Loucy (cell line): ENCODE measurements around the gene TNFRSF9.
A peak's percentile ranks its signal among the peaks of the same experiment; 100 is the strongest.

Experiments used
- H2AFZ ChIP-seq: fragments of 200-600 bp; sonication (generic); 2 replicates; pipeline ENCODE4 v1.6.0; 2016; ENCODE audit warnings: antibody characterized with exemption, mild to moderate bottlenecking, low read length, moderate library complexity
- H3F3A ChIP-seq: fragments of 200-600 bp; 2 replicates; pipeline ENCODE4 v1.6.0; 2016; ENCODE audit warnings: antibody characterized with exemption, low read depth, mild to moderate bottlenecking
- H3K27me3 ChIP-seq: fragments of 200-600 bp; sonication (generic); 2 replicates; pipeline ENCODE4 v1.6.1; 2014; ENCODE audit warnings: low read length, mild to moderate bottlenecking; ENCODE audit not compliant: insufficient read depth, poor library complexity, severe bottlenecking
- H3K36me3 ChIP-seq: fragments of 200-600 bp; sonication (generic); 2 replicates; pipeline ENCODE4 v1.6.1; 2016; ENCODE audit warnings: low read length; ENCODE audit not compliant: insufficient read depth
- H3K4me1 ChIP-seq: fragments of 200-600 bp; sonication (generic); 2 replicates; pipeline ENCODE4 v1.5.1; 2014; ENCODE audit warnings: low read length, mild to moderate bottlenecking; ENCODE audit not compliant: insufficient read depth, poor library complexity, severe bottlenecking
- H3K4me2 ChIP-seq: fragments of 200-600 bp; sonication (generic); 2 replicates; pipeline ENCODE4 v1.6.0; 2014; ENCODE audit warnings: antibody characterized with exemption, low read length, low read depth, mild to moderate bottlenecking; ENCODE audit not compliant: poor library complexity, severe bottlenecking
- H3K4me3 ChIP-seq: fragments of 200-600 bp; sonication (generic); 2 replicates; pipeline ENCODE4 v1.5.1; 2014; ENCODE audit warnings: low read length, mild to moderate bottlenecking, mixed read lengths; ENCODE audit not compliant: poor library complexity, severe bottlenecking
- H3K79me2 ChIP-seq: fragments of 200-600 bp; sonication (generic); 2 replicates; pipeline ENCODE4 v1.6.1; 2014; ENCODE audit warnings: low read length; ENCODE audit not compliant: insufficient read depth
- H3K9ac ChIP-seq: fragments of 200-600 bp; sonication (generic); 2 replicates; pipeline ENCODE4 v1.6.0; 2014; ENCODE audit warnings: mild to moderate bottlenecking, low read depth, low read length, moderate library complexity; ENCODE audit not compliant: poor library complexity, severe bottlenecking
- H3K9me2 ChIP-seq: fragments of 200-600 bp; sonication (generic); replicated peaks from 2 replicates; pipeline ENCODE4 v1.6.1; 2016; ENCODE audit warnings: low read depth, low read length, mixed read lengths
- H3K9me3 ChIP-seq: fragments of 200-600 bp; sonication (generic); 2 replicates; pipeline ENCODE4 v1.6.1; 2014; ENCODE audit warnings: mild to moderate bottlenecking, antibody characterized with exemption, low read length, low read depth; ENCODE audit not compliant: insufficient read depth
- H4K20me1 ChIP-seq: fragments of 200-600 bp; sonication (generic); 2 replicates; pipeline ENCODE4 v1.6.0; 2014; ENCODE audit warnings: antibody characterized with exemption, low read length, mild to moderate bottlenecking; ENCODE audit not compliant: insufficient read depth, poor library complexity, severe bottlenecking
- CTCF ChIP-seq: fragments of 200-600 bp; sonication (generic); conservative IDR thresholded peaks from 2 replicates; pipeline ENCODE4 v1.5.1; 2014; ENCODE audit warnings: mild to moderate bottlenecking, antibody characterized with exemption, low read length
- EZH2phosphoT487 ChIP-seq: fragments of 200-600 bp; IDR thresholded peaks from 2 replicates; pipeline ENCODE4 v1.6.1; 2018; ENCODE audit warnings: antibody characterized with exemption, mild to moderate bottlenecking, moderate library complexity, borderline replicate concordance

TNFRSF9 gene

GRCh38 chr1:7962014-7962335 lies 21.3 kb upstream of the TNFRSF9 start:
- H3K4me3 ChIP-seq = peak overlapping the region; percentile 91
- peak overlapping the region; percentile 85 for H3K9ac ChIP-seq
- peak overlapping the region; percentile 96 for H3K4me2 ChIP-seq
- no peaks in the 10 kb centered on the region for H3K9me3 ChIP-seq
- no peaks in the 10 kb centered on the region for H3K27me3 ChIP-seq
- TF ChIP-seq EZH2phosphoT487 = no peak
- TF ChIP-seq CTCF = no peak
- H3K79me2 ChIP-seq = peaks cover 63% of the 10 kb centered on the region
- peak overlapping the region; percentile 52 for H2AFZ ChIP-seq
- peaks cover 15% of the 10 kb centered on the region; the same call in 1 of the 2 replicates for H3K36me3 ChIP-seq
- no peaks in the 10 kb centered on the region for H3F3A ChIP-seq
- H3K9me2 ChIP-seq = no peaks in the 10 kb centered on the region
- peaks cover 15% of the 10 kb centered on the region for H4K20me1 ChIP-seq
- H3K4me1 ChIP-seq = peaks cover 39% of the 10 kb centered on the region

GRCh38 chr1:7961216-7962013 lies 20.8 kb upstream of the TNFRSF9 start, which contains the start of gene PARK7:
TSS of gene PARK7 (plus strand) at chr1:7961711. CDS start at chr1:7962786, 1,075 bp downstream.
- Histone ChIP-seq H4K20me1 (peaks cover 15% of the 10 kb centered on the region), H3K4me2 (peak within 1 kb of the TSS; percentile 96), H2AFZ (peak within 1 kb of the TSS; percentile 62), H3K27me3 (no peaks in the 10 kb centered on the region), H3K4me3 (peak within 1 kb of the TSS; percentile 91), H3F3A (no peaks in the 10 kb centered on the region), H3K9me3 (no peaks in the 10 kb centered on the region), H3K4me1 (peaks cover 37% of the 10 kb centered on the region), H3K9me2 (no peaks in the 10 kb centered on the region), H3K79me2 (peaks cover 58% of the 10 kb centered on the region), H3K9ac (peak within 1 kb of the TSS; percentile 94), H3K36me3 (peaks cover 12% of the 10 kb centered on the region; the same call in 1 of the 2 replicates)
- no peak for TF ChIP-seq EZH2phosphoT487
- peak; percentile 53 for TF ChIP-seq CTCF

- Histone ChIP-seq H3K27me3 (no peaks in the 10 kb centered on the region), H3K4me3 (peak overlapping the region; percentile 91), H3K4me2 (peak overlapping the region; percentile 75), H3K9me3 (no peaks in the 10 kb centered on the region), H3K4me1 (peaks cover 36% of the 10 kb centered on the region), H4K20me1 (peaks cover 15% of the 10 kb centered on the region), H3K36me3 (peaks cover 7% of the 10 kb centered on the region; the same call in 1 of the 2 replicates), H3K9ac (peak overlapping the region; percentile 94), H3F3A (no peaks in the 10 kb centered on the region; the same call in 1 of the 2 replicates), H2AFZ (peak overlapping the region; percentile 62), H3K79me2 (peaks cover 52% of the 10 kb centered on the region), H3K9me2 (no peaks in the 10 kb centered on the region)
- TF ChIP-seq CTCF (no peak), EZH2phosphoT487 (no peak)
Observed at GRCh38 chr1:7960867-7961215, 20.2 kb upstream of the TNFRSF9 start.
